GM13976 (cell line): Measurements from ENCODE around the gene NEDD4L.

Experiments
- DNase-seq: peaks from one replicate; pipeline ENCODE4 v3.0.0; 2012; ENCODE audit warnings: low spot score
- CTCF ChIP-seq: IDR thresholded peaks from 2 replicates; pipeline ENCODE4 v1.5.1; 2012; ENCODE audit warnings: borderline replicate concordance, mild to moderate bottlenecking; ENCODE audit not compliant: insufficient read depth; ENCODE audit errors: extremely low read depth, missing control alignments, control extremely low read depth
- in situ Hi-C: fragments of 300-500 bp; cut with MboI; formaldehyde crosslinking; loops from one replicate; pipeline ENCODE4 v1.12.0; 2022; ENCODE audit warnings: low sequenced_read_pairs, mixed read lengths, inconsistent platforms; ENCODE audit not compliant: unreplicated experiment

The NEDD4L gene

GRCh38 chr18:58025733-58026132 is 18.3 kb upstream of the NEDD4L start:
- in situ Hi-C loops, result no loop called here
- TF ChIP-seq CTCF, result no peak
- no peak for DNase-seq

- no peak for TF ChIP-seq CTCF
- in situ Hi-C loops, result no loop called here
- no peak for DNase-seq
Measured at GRCh38 chr18:58026395-58026794, 17.6 kb upstream of the NEDD4L start.

GRCh38 chr18:58026857-58027256 is 17.2 kb upstream of the NEDD4L start:
- DNase-seq, result no peak
- no peak for TF ChIP-seq CTCF
- in situ Hi-C loops, result no loop called here

GRCh38 chr18:58027341-58027740 is 16.7 kb upstream of the NEDD4L start:
- in situ Hi-C loops, result no loop called here

GRCh38 chr18:58028109-58028784 is 15.8 kb upstream of the NEDD4L start:
- no peak for DNase-seq
- TF ChIP-seq CTCF, result no peak
- in situ Hi-C loops, result no loop called here

More at GRCh38 chr18:58027341-58027740, 16.7 kb upstream of the NEDD4L start:
- no peak for DNase-seq
- TF ChIP-seq CTCF, result no peak

GRCh38 chr18:58032233-58032632 is 11.8 kb upstream of the NEDD4L start:
- in situ Hi-C loops, result no loop called here
- no peak for DNase-seq
- no peak for TF ChIP-seq CTCF
